Mesendoderm (in vitro differentiated cells): ENCODE data around the gene GRK1.

ENCODE experiments used
- DNase-seq: peaks from one replicate; pipeline ENCODE4 v3.0.0; 2013
- H2AK5ac ChIP-seq: 2 replicates; pipeline ENCODE4 v1.6.1; 2013; ENCODE audit warnings: low read length, inconsistent platforms
- H2BK120ac ChIP-seq: 2 replicates; pipeline ENCODE4 v1.6.1; 2013; ENCODE audit warnings: low read depth, mild to moderate bottlenecking, low read length, moderate library complexity, mixed read lengths
- H2BK15ac ChIP-seq: replicated peaks from 2 replicates; pipeline ENCODE4 v1.6.1; 2013; ENCODE audit warnings: low read depth, mild to moderate bottlenecking, moderate library complexity
- H2BK5ac ChIP-seq: 2 replicates; pipeline ENCODE4 v1.6.1; 2013; ENCODE audit warnings: low read length, inconsistent platforms
- H3K18ac ChIP-seq: 2 replicates; pipeline ENCODE4 v1.6.1; 2013; ENCODE audit warnings: mild to moderate bottlenecking, low read length, mixed read lengths
- H3K23ac ChIP-seq: one replicate; pipeline ENCODE4 v1.6.1; 2013; ENCODE audit warnings: low read length
- H3K27ac ChIP-seq: 2 replicates; pipeline ENCODE4 v1.5.1; 2013; ENCODE audit warnings: low read depth, mild to moderate bottlenecking, inconsistent platforms, low read length, moderate library complexity
- H3K27me3 ChIP-seq: 2 replicates; pipeline ENCODE4 v1.6.1; 2013; ENCODE audit warnings: low read length, control low read depth, mild to moderate bottlenecking, inconsistent platforms; ENCODE audit not compliant: insufficient read depth, poor library complexity
- H3K36me3 ChIP-seq: 2 replicates; pipeline ENCODE4 v1.6.1; 2013; ENCODE audit warnings: low read length, inconsistent platforms; ENCODE audit not compliant: control insufficient read depth, insufficient read depth
- H3K4ac ChIP-seq: one replicate; pipeline ENCODE4 v1.6.1; 2013; ENCODE audit warnings: low read depth, mild to moderate bottlenecking, low read length, moderate library complexity
- H3K4me1 ChIP-seq: 2 replicates; pipeline ENCODE4 v1.6.1; 2013; ENCODE audit warnings: low read depth, low read length, inconsistent platforms; ENCODE audit not compliant: control insufficient read depth
- H3K4me2 ChIP-seq: 2 replicates; pipeline ENCODE4 v1.6.1; 2013; ENCODE audit warnings: low read length
- H3K4me3 ChIP-seq: 2 replicates; pipeline ENCODE4 v1.5.1; 2013; ENCODE audit warnings: mild to moderate bottlenecking, low read length
- H3K56ac ChIP-seq: one replicate; pipeline ENCODE4 v1.6.1; 2013; ENCODE audit warnings: low read length
- H3K79me1 ChIP-seq: 2 replicates; pipeline ENCODE4 v1.6.1; 2013; ENCODE audit warnings: low read length, inconsistent platforms
- H3K79me2 ChIP-seq: 2 replicates; pipeline ENCODE4 v1.6.1; 2013; ENCODE audit warnings: mild to moderate bottlenecking, low read length; ENCODE audit not compliant: control insufficient read depth, insufficient read depth
- H3K9ac ChIP-seq: 2 replicates; pipeline ENCODE4 v1.6.1; 2013; ENCODE audit warnings: low read length, inconsistent platforms
- H4K5ac ChIP-seq: one replicate; pipeline ENCODE4 v1.6.1; 2013; ENCODE audit warnings: low read length
- H4K8ac ChIP-seq: one replicate; pipeline ENCODE4 v1.6.1; 2013; ENCODE audit warnings: low read depth, mild to moderate bottlenecking, control low read depth, low read length, moderate library complexity
- WGBS: extraction: QIAGEN DNeasy Blood & Tissue Kit; methylation state at CpG from one replicate; pipeline ENCODE4 v1.1.7; 2013; ENCODE audit warnings: low lambda C conversion rate, missing lambda C conversion rate; ENCODE audit not compliant: insufficient coverage; ENCODE audit errors: extremely low coverage; 5-methylcytosine and 5-hydroxymethylcytosine counted together

GRK1 gene

DNA sequence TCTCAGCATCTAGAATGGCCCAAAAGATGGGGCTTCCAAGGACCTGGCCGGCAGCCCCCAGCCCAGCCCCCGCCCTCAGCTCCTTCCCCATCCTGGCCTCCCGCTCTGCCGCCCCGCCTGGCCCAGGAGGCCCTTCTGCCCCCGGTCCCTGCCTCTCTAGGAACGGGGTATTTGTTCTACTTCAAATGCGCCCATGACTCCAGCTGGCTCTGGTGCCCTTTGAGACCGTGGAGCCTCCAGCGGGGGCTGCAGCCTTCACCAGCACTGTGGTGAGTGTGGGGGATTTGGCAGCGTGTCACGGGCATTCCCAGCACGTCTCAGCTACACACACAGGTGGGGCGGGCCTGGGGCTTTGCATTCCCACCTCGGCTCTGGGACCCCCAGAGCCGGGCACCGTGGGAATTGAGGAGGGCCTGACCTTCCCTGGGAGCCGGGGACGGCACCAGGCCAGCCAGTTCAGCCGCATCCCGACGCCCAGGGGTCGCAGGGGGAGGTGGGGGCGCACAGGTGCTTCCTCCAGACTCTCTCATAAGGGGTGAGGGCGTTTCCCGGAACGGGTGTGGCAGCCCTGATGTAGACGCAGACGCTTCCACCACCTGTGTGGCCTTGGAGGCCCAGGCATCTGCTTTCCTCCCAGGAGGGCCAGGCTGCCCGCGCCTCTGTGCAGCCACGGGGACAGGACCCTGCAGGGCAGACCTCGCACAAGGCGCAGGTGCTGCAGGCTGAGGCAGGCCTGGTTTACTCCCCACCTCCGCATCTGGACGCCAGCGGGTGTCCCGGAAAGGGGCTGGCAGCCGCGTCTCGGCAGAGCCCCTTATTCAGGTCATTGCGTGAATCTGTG is 10.0 kb upstream of the GRK1 start:
- no peak overlapping the region for H2BK15ac ChIP-seq
- H3K79me1 ChIP-seq: no peaks in the 10 kb centered on the region
- H3K36me3 ChIP-seq: no peaks in the 10 kb centered on the region
- no peak overlapping the region for H2BK5ac ChIP-seq
- no peaks in the 10 kb centered on the region for H3K27me3 ChIP-seq
- H3K9ac ChIP-seq: no peak overlapping the region
- H3K23ac ChIP-seq: no peak overlapping the region
- peaks cover 4% of the 10 kb centered on the region for H3K4me1 ChIP-seq
- no peak overlapping the region for H2AK5ac ChIP-seq
- H2BK120ac ChIP-seq: no peak overlapping the region
- H3K27ac ChIP-seq: no peak overlapping the region
- no peak overlapping the region for H3K4ac ChIP-seq
- DNase-seq: no peak
- no peak overlapping the region for H4K5ac ChIP-seq
- no peak overlapping the region for H3K4me3 ChIP-seq
- H3K56ac ChIP-seq: no peak overlapping the region
- WGBS: no CpG with 5 or more reads among the region's 42 CpGs
- no peaks in the 10 kb centered on the region for H3K79me2 ChIP-seq
- no peak overlapping the region for H3K4me2 ChIP-seq
- no peak overlapping the region for H4K8ac ChIP-seq
- no peak overlapping the region for H3K18ac ChIP-seq

DNA sequence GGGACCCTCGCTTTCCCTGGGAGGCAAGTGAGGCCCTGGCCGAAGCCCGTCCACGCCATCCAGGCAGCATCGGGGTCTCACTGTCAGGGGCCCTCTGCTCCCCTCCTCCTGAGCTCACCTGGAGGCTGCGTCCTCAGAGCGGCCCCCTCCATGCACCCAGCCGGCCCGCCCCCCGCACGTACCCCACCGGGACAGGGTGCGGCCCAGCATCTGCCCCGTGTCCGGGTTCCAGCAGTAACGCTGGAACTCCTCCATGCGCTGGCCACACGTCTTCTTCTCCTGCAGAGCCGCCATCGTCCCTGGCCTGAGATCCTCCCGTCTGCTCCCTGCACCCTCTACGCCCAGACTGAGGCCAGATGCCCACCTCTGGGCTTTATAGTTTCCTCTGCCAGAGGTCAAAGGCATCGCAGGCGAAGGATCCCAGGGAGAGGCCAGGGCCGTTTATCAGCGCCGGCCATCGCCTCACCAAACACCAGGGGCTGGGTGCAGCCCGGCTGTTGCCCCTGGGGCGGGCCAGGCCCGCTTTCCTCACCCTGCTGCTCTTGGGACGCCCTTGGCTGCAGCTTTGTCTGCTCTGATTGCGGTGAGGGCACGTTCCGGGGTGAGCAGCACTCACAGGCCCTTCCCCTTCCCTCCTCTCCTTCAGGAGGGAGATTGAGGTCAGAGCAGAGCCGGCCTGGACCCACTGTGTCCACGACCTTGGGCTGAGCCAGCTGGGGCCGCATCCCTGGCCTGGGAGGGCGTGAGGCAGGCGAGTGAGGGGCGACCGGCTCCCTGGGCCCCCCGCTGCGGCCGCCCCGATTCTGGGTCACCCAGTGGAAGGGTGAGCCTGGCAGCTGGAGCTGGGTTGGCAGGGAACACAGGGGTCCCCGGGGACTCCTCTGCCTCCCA is 8.9 kb upstream of the GRK1 start, which contains the start of gene ATP4B:
TSS of gene ATP4B (minus strand) at position 348 of the 891 bp plus-strand sequence. CDS start at position 294, 54 bp downstream.
- Histone ChIP-seq H2BK120ac (no peak within 1 kb of the TSS), H2BK5ac (no peak within 1 kb of the TSS), H3K23ac (no peak within 1 kb of the TSS), H2AK5ac (no peak within 1 kb of the TSS), H3K4ac (no peak within 1 kb of the TSS), H3K36me3 (no peaks in the 10 kb centered on the region), H3K27ac (no peak within 1 kb of the TSS), H4K5ac (no peak within 1 kb of the TSS), H3K18ac (no peak within 1 kb of the TSS), H2BK15ac (no peak within 1 kb of the TSS), H3K79me1 (no peaks in the 10 kb centered on the region), H3K56ac (peak within 1 kb of the TSS; percentile 31), H3K79me2 (no peaks in the 10 kb centered on the region), H3K4me3 (no peak within 1 kb of the TSS), H3K9ac (no peak within 1 kb of the TSS), H3K27me3 (no peaks in the 10 kb centered on the region), H3K4me1 (peaks cover 4% of the 10 kb centered on the region), H3K4me2 (no peak within 1 kb of the TSS), H4K8ac (no peak within 1 kb of the TSS)
- no peak for DNase-seq
- no CpG with 5 or more reads among the region's 47 CpGs for WGBS

DNA sequence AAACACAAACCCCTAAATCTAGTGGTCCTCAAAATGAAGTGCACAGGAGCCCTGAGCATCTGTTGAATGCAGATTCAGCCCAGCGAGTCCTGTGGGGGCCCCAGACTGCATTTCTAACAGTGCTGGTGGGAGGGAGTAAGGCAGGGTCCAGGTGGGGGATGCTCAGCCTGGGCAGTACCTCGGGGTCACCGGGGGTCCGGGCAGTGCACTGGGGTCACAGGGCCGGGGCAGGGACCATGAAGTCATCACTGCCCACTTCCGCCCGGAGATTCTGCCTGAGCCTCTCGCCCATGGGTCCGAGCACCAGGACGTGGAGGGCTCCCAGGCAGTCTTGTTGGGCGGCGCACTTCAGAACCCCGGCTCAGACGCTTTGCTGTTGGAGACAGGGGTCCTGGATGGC is 8.2 kb upstream of the GRK1 start:
- Histone ChIP-seq H3K36me3 (no peaks in the 10 kb centered on the region), H4K8ac (no peak overlapping the region), H3K27me3 (no peaks in the 10 kb centered on the region), H3K4me1 (peaks cover 1% of the 10 kb centered on the region), H2BK5ac (no peak overlapping the region), H3K79me2 (no peaks in the 10 kb centered on the region), H3K9ac (no peak overlapping the region), H3K4me2 (no peak overlapping the region), H3K4me3 (no peak overlapping the region), H3K27ac (no peak overlapping the region), H2BK120ac (no peak overlapping the region), H4K5ac (no peak overlapping the region), H3K18ac (no peak overlapping the region), H3K56ac (no peak overlapping the region), H3K4ac (no peak overlapping the region), H2AK5ac (no peak overlapping the region), H3K23ac (no peak overlapping the region), H3K79me1 (no peaks in the 10 kb centered on the region), H2BK15ac (no peak overlapping the region)
- WGBS: no CpG with 5 or more reads among the region's 14 CpGs
- no peak for DNase-seq

DNA sequence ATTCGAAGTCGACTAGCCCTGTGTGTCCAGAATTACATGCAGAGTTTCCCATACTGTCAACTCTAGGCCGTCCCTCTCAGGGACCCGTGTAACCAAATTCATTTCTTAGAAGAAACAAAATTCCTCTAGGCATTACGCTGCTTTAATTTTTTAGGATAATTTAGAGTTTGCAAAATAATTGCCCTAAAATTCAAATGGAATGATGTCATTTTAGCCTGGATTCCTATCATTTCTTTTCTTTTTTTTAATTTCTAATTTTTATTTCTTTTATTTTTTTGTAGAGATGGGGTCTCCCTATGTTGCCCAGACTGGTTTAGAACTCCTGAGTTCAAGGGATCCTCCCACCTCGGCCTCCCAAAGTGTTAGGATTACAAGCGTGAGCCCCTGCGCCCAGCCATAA is 7.7 kb upstream of the GRK1 start:
- Histone ChIP-seq H3K9ac (no peak overlapping the region), H3K4ac (no peak overlapping the region), H3K4me3 (no peak overlapping the region), H3K4me1 (no peaks in the 10 kb centered on the region), H3K18ac (no peak overlapping the region), H3K23ac (no peak overlapping the region), H2BK5ac (no peak overlapping the region), H2BK120ac (no peak overlapping the region), H2AK5ac (no peak overlapping the region), H3K27ac (no peak overlapping the region), H3K36me3 (no peaks in the 10 kb centered on the region), H3K27me3 (no peaks in the 10 kb centered on the region), H3K79me1 (no peaks in the 10 kb centered on the region), H3K4me2 (no peak overlapping the region), H4K5ac (no peak overlapping the region), H3K56ac (no peak overlapping the region), H2BK15ac (no peak overlapping the region), H3K79me2 (no peaks in the 10 kb centered on the region), H4K8ac (no peak overlapping the region)
- whole genome bisulfite sequencing: no CpG with 5 or more reads among the region's 8 CpGs
- no peak for DNase-seq

DNA sequence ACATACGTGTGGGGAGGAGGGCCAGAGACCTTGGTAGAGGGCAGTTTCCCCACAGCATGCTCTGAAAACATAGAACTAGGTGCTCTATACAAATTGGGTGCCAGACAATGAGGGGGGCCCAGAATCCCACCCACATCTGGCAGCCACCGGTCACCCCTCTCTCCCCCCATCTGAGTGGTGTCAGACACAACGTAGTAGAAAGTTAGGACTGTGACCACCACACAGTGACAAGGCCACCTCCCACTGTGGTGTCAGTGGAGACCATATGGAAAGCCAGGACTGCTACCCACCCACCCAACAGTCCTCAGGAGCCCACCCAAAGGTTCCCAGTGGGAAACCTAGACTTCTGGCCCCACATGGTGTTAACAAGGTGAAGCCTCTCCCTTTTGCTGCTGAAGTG is 7.0 kb upstream of the GRK1 start:
- H3K36me3 ChIP-seq: no peaks in the 10 kb centered on the region
- H2BK5ac ChIP-seq: no peak overlapping the region
- H3K4me1 ChIP-seq: no peaks in the 10 kb centered on the region
- no peak overlapping the region for H4K5ac ChIP-seq
- no peak overlapping the region for H2BK120ac ChIP-seq
- no peak overlapping the region for H3K4ac ChIP-seq
- H2BK15ac ChIP-seq: no peak overlapping the region
- H3K79me1 ChIP-seq: no peaks in the 10 kb centered on the region
- H3K9ac ChIP-seq: no peak overlapping the region
- H3K4me2 ChIP-seq: no peak overlapping the region
- H3K18ac ChIP-seq: no peak overlapping the region
- H2AK5ac ChIP-seq: no peak overlapping the region
- no peak overlapping the region for H3K4me3 ChIP-seq
- no peaks in the 10 kb centered on the region for H3K27me3 ChIP-seq
- H3K23ac ChIP-seq: no peak overlapping the region
- no peak overlapping the region for H3K27ac ChIP-seq
- no CpG with 5 or more reads among the region's 3 CpGs for WGBS
- H3K79me2 ChIP-seq: no peaks in the 10 kb centered on the region
- H4K8ac ChIP-seq: no peak overlapping the region
- H3K56ac ChIP-seq: no peak overlapping the region
- DNase-seq: no peak
